ENCODE data around the gene PSAPL1.

- TF ChIP-seq CTCF (IDR thresholded peaks at IDR 0.05): no peak
- TF ChIP-seq POLR2A (IDR thresholded peaks at IDR 0.05): no peak
Observed at GRCh38 chr4:7427831-7428260, 6.9 kb downstream of the PSAPL1 start.
